Tibial nerve (tissue), 3 donors: ENCODE data around the gene DDX51.

Experiments
- POLR2A ChIP-seq, 2 donors: fragments of 450-650 bp; IDR thresholded peaks; one replicate each; pipeline ENCODE4 v1.6.1; 2017; ENCODE audit warnings: antibody characterized with exemption in 2 of 2, mild to moderate bottlenecking in 2 of 2, moderate library complexity in 2 of 2
- TF ChIP-seq, protein P1 (sequence below), 5 experiments: fragments of 200-600 bp in 3 of 5; fragments of 450-650 bp in 2 of 5; sonication (generic) in 3 of 5; IDR thresholded peaks; one replicate each; pipeline ENCODE4 v1.5.1; 2016 to 2019; ENCODE audit warnings: antibody characterized with exemption in 5 of 5, mild to moderate bottlenecking in 3 of 5, moderate library complexity in 2 of 5

DNA sequence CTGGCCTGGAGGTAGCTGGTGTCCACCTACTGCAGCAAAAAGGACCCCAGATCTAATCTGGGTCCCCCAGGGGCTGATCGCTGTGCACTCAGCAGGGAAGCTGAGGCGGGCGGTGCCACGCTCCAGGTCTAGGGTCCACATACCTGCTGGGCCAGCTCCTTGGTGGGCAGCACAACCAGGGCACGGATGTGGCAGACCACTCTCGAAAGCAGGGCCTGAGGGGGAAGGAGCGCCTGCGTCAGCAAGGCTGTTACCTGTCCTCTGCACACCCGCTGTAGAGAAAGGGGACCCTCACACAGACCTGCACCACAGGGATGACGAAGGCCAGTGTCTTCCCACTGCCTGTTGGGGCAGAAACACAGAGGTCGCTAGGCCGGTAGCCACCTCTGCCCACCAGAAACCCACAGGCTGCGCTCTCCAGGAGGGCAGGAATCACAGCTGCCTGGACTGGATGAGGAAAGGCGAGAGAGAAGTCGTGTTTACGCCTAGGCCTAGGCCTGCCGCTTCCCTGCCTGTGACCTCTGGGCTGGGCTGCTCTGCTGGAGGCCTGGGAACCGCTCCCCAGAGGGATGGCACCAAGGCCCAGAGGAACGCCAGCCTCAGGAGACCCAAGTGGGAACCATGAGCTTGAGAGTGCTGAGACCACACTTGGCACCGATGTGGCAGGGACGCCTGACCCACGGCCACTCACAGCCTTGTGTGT, 2.0 kb downstream of the DDX51 start:
- TF ChIP-seq, protein P1, sequence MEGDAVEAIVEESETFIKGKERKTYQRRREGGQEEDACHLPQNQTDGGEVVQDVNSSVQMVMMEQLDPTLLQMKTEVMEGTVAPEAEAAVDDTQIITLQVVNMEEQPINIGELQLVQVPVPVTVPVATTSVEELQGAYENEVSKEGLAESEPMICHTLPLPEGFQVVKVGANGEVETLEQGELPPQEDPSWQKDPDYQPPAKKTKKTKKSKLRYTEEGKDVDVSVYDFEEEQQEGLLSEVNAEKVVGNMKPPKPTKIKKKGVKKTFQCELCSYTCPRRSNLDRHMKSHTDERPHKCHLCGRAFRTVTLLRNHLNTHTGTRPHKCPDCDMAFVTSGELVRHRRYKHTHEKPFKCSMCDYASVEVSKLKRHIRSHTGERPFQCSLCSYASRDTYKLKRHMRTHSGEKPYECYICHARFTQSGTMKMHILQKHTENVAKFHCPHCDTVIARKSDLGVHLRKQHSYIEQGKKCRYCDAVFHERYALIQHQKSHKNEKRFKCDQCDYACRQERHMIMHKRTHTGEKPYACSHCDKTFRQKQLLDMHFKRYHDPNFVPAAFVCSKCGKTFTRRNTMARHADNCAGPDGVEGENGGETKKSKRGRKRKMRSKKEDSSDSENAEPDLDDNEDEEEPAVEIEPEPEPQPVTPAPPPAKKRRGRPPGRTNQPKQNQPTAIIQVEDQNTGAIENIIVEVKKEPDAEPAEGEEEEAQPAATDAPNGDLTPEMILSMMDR (IDR thresholded peaks at IDR 0.05), result no peak
- no peak for TF ChIP-seq POLR2A (IDR thresholded peaks at IDR 0.05)
